Middle frontal gyrus (tissue), 1 donor: ENCODE results near the gene SRA1.

Source experiments
- DNase-seq: peaks from one replicate; pipeline ENCODE4 v3.0.0-alpha.2; 2015; ENCODE audit warnings: low spot score; ENCODE audit errors: extremely low spot score

Gene SRA1

DNA sequence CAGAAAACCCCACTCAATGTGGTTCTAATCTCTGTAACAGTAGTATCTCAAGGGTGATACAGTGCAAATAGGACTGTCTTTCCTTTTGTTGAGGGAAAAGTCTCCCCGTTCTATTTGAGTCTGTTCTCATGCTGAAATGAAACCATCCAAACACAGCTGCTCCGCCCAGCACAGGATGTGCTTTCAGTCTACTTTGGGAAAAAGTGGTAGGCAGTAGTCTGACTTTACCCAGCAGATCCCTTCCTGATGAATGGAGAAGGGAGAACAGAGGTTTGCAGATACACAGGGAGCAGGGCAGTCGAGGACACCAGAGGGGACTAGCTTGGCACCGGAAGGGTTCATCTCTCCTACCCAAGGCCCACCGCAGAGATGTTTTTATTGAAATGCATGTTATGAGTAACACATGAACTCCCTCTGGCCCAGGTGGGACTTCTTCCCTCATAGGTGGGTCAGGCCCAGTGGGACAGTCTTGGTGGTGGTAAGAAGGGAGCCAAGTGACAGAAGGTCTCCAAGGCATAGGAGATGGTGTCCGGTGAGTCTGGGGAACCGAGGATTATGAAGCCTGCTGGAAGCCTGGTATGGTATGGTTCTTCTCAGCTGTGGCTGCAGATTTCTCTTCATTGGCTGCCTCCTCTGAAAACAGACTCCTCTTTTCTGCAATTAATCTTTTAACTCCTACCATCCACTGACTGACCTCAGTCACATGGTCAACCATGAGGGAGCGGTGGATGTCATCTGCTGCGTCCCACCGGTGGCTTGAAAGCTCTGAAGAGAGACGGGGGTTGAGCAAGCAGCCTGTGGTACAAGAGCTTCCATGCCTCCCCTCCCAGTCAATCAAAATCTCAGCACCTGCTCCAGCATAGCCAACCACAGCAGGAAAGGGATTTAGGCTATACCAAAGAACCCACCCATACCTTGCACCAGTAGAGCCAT, 6.9 kb downstream of the SRA1 start:
- no peak for DNase-seq

DNA sequence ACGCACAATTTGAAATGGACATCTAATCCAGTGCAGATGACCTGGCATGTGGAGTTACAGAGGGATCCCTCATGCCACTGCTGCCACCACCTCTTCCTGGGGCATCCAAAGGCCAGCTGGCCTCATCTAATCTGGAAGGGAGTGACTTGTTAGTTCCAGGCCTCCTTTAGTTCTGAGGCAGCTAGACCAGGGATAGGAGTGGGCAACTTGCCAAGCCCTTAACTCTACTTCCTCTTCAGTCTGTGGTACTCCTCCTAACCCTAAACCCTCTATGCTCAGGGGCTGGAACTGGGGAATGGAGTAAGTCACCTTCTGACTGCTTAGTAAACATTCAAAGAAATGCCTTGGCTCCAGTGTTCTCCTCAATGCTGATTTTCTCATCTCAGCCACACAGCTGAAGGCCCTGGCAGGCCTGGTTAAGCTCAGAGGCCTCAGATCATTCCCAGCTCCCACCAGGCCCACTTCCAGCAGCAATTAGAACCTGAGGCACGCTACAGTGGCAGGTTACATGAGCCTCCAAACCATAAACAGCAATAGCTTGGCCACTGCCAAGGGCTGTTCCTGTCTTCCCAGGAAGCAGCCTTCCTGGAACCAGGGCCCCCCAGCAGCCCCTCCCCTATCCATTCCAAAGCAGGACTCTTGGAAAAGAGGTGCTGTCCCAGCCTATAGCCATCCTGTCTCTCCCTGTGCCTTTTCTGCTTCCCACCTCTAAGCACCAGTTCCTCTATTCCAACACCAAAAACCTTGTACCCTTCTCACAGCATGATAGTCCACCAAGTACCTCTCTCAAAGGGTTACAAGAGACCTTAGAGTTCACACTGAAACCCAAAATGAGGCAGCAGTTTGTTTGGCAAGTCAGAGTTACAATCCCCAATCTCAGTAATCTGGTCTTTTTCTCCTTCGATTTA, 7.8 kb downstream of the SRA1 start:
- no peak for DNase-seq

GRCh38 chr5:140548791-140549190, 8.5 kb downstream of the SRA1 start:
- DNase-seq, result no peak

- DNase-seq, result no peak
Measured at GRCh38 chr5:140548300-140548688, 9.0 kb downstream of the SRA1 start.

DNA sequence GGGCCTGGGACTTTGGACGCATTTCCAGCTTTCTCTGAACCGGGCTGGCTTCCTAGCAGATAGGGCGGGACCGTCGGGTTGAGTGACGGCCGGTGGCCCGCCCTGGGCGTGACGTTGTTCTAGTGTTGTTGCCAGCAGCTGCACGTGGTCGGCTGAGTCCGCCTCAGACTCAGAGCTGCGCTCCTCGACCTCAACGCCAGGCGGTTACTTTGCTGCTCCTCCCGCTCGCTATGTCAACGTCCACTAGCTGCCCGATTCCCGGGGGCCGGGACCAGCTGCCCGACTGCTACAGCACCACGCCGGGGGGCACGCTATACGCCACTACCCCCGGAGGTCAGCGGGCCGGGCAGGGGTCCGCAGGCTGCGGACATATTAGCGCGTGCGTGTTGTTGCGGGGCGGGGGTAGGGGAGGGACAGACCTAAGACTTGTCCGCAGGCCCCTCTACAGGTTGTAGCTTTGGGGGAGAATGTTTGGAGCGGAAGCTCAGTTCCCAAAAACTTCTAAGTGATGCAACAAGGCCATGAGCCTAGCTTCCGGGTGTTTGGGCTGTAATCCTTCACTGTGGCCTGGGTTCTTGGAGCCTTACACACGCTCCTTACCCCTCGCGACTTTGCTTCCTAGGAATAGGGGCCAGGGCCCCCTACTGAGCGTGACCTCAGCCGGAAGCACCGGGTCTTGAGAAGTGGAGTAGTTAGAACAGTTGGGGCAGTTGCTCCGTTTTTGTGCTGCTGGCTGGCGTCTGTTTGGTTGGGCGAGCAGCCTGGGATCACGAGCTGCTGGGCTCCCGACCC, 9.6 kb downstream of the SRA1 start, which contains the start of gene EIF4EBP3:
TSS of gene EIF4EBP3 (plus strand) at position 155 of the 792 bp plus-strand sequence. CDS start at position 231, 76 bp downstream.
- DNase-seq, result peak; percentile 96

DNA sequence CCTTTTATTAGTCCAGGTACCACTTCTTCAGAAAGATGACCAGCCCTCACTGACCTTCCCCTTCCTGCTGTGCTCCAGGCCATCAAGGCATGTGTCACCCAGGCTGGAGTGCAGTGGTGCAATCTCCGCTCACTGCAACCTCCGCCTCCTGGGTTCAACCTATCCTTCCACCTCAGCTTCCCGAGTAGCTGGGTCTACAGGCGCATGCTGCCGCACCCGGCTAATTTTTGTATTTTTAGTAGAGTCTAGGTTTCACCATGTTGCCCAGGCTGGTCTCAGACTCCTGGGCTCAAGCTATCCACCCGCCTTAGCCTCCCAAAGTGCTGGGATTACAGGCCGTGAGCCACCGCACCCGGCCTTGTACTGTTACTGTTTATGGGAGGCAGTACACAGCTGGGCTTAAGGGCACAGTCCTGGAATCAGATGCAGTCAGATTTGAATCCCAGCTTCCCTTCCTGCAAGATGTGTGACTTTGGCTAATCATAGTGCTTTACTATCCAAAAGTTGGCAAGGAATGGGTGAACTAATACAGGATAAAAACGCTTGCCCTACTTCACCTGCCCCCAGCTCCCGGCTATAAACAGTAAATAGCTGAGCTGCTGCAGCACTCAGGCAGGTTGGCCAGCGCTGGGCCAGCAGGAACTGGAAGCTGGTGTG, 10.3 kb downstream of the SRA1 start:
- no peak for DNase-seq

DNA sequence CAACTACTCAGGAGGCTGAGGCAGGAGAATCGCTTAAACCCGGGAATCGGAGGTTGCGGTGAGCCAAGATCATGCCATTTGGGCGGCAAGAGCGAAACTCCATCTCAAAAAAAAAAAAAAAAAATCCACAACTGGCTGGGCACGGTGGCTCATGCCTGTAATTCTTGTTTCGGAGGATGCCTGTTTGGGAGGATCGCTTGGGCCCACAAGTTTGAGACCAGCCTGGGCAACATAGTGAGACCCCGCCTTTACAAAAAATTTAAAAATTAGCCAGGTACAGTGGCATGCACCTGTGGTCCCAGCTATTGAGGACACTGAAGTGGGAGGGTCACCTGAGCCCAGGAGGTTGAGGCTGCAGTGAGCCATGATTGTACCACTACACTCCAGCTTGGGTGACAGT, 11.7 kb downstream of the SRA1 start:
- DNase-seq, result no peak

DNA sequence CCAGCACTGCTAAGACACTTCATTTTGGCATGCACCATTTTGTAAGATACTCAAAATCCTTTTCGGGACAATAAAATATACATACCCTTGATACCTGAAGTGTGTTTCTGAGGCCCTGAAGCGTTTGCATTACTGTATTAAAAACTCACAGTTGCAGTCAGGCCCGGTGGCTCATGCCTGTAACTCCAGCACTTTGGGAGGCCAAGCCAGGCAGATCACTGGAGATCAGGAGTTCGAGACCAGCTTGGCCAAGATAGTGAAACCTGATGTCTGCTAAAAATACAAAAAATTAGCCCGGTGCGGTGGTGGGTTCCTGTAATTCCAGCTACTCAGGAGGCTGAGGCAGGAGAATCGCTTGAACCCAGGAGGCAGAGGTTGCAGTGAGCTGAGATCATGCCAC, 12.3 kb downstream of the SRA1 start:
- DNase-seq, result no peak

DNA sequence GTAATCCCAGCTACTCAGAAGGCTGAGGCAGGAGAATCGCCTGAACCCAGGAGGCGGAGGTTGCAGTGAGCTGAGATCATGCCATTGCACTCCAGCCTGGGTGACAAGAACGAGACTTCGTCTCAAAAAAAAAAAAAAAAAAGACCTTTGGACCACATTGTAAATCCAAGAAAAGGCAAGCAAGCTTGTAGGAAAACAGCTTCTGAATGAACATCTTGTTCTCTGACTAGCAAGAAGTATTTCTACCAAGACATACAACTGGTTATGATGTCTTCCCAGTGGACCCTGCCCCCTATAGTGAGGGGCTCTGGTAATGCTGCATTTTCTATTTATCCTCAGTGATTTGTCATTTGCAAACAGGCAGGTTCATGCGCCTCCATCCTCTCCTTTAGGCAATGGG, 14.3 kb downstream of the SRA1 start:
- no peak for DNase-seq

- no peak for DNase-seq
Measured at GRCh38 chr5:140540227-140540626, 17.0 kb downstream of the SRA1 start.

- DNase-seq, result no peak
Measured at GRCh38 chr5:140524003-140524402, 33.3 kb downstream of the SRA1 start.

DNA sequence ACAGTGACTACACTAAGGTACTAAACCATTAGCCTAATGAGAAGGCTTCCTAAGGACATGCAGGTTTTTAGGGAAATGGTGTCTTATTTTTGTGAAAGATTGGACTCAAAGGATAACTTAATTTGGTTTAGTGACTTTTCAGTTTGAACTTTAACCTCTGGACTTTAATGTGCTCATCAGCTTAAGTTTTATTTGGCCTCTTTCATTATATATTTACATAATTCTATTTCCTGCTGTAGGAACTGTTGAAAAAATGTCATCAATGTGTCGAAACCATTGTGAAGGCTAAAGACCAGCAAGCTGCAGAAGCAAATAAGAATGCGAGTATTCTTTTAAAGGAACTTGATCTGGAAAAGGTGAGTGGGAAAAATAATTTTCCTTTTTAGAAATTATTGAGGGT, 44.1 kb downstream of the SRA1 start:
- DNase-seq, result no peak

DNA sequence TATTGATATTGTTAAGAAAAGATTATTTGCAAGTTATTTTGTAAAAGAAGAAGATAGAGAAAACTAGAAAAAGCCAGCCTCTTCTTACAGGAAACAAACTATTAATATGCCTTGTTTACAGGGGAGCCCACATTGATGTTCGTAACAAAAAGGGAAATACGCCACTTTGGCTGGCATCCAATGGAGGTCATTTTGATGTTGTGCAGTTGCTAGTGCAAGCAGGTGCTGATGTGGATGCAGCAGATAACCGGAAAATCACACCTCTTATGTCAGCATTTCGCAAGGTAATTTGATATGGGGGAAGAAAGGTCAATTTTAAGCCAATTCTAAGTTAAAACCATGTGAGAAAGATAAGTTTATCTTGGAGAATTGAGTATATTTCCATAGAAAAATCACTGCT, 47.4 kb downstream of the SRA1 start:
- DNase-seq, result no peak

GRCh38 chr5:140502834-140503233, 54.4 kb downstream of the SRA1 start:
- DNase-seq, result no peak
